ENCODE data around the gene ARSG. TPM values are rescaled to one million over a fixed set of nuclear protein-coding genes. Genes with fewer than 3 reads are reported as not detected.

ARSG gene
- total and polyA plus RNA-seq, 2 of the 8 experiments (the other 6 are each of a cell fraction or from before 2014, with no cell fraction given) = 3.3 to 4.0 TPM

DNA sequence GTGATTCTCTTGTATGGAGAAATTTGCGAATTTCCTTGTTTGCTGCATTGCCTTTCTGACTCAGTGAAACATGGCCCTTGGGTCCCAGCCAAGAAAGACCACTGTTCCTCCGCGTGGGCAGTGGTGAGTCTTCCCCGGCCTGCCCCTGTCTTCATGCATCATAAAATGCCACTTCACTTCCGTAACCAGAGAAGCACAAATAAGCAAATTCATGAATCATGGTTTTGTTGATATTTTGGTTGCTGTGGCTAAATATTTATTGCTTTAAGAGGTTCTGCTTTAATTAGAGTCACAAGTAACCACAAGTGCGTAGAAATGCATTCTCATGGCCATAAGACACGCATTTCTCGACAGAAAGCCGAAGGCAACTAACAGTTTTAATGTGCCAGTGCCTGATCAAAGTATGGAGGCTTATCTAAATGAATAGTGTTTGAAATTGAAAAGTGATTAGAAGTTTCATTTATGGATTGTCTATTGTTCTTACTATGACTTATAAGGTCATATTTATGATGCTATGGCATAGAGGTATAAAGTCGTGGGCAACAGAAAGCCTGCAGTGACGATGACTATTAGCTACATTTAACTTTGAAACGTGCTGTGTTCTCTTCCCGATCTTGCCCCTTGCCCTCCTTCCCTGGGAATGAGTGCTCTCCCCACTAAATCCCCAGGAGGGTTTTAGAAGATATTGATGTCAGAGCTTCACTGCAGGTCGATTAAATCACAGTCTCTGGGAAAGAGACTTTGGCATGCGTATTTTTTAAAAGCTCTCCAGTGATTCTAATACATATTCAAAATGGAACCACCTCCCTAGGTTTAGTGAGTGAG is 90.0 kb downstream of the ARSG start:
- H3K4me3 ChIP-seq (ENCODE audit: extremely low read depth in 1 of 4, insufficient read depth in 2 of 4, low read depth in 3 of 4, low read length in 4 of 4) = no peak overlapping the region
- H2BK5ac ChIP-seq (ENCODE audit: low read depth, low read length) = no peak overlapping the region
- H3K36me3 ChIP-seq (ENCODE audit: control insufficient read depth in 2 of 4, insufficient read depth in 4 of 4, low read length in 3 of 4) = no peaks in the 10 kb centered on the region
- H3K9me3 ChIP-seq (ENCODE audit: insufficient read depth in 2 of 2, low read depth in 1 of 2, low read length in 1 of 2) = no peaks in the 10 kb centered on the region
- H3K79me2 ChIP-seq (ENCODE audit: control insufficient read depth in 1 of 2, insufficient read depth in 2 of 2, low read length in 2 of 2) = no peaks in the 10 kb centered on the region
- no peak overlapping the region for H3K14ac ChIP-seq (ENCODE audit: insufficient read length)
- no peaks in the 10 kb centered on the region for H3K23me2 ChIP-seq (ENCODE audit: low read depth, low read length)
- H3K56ac ChIP-seq (replicated peaks; ENCODE audit: insufficient read length, low read depth, low read length) = no peak overlapping the region
- no peak overlapping the region for H3K18ac ChIP-seq (ENCODE audit: extremely low read depth, low read length)
- H3K4me2 ChIP-seq (ENCODE audit: insufficient read depth in 1 of 2, low read depth in 2 of 2, low read length in 2 of 2) = no peak overlapping the region
- H2AFZ ChIP-seq (ENCODE audit: low read length) = no peak overlapping the region
- no peak overlapping the region for H4K5ac ChIP-seq (ENCODE audit: insufficient read length, low read depth, low read length)
- H3K27ac ChIP-seq (ENCODE audit: low read depth, low read length) = no peak overlapping the region
- no peaks in the 10 kb centered on the region; a peak in 1 of 7 replicates for H3K27me3 ChIP-seq (replicated peaks in 1 of 4; ENCODE audit: control insufficient read depth in 3 of 4, extremely low read depth in 1 of 4, insufficient read depth in 3 of 4, low read length in 3 of 4)
- H2BK15ac ChIP-seq (ENCODE audit: low read length) = no peak overlapping the region
- DNase-seq (ENCODE audit: low read depth in 1 of 2, low spot score in 2 of 2) (no peak), FAIRE-seq (no peak)
- H2AK5ac ChIP-seq (ENCODE audit: low read depth, low read length) = no peak overlapping the region
- ChIA-PET CTCF (ENCODE audit: partially characterized antibody) (interaction anchor here (0.7 to 2.9 kb wide), 5 partner anchors 10 to 46 kb away, joined by 3 to 25 read pairs (median 5); no protein-coding TSS in a partner anchor), POLR2A (ENCODE audit: partially characterized antibody) (no interaction called here)
- H2BK12ac ChIP-seq (ENCODE audit: low read depth, low read length) = no peak overlapping the region
- H3K23ac ChIP-seq (ENCODE audit: insufficient read length) = no peak overlapping the region
- no peak overlapping the region for H4K8ac ChIP-seq (ENCODE audit: extremely low read depth, insufficient read depth, low read length)
- no peak overlapping the region for H2BK120ac ChIP-seq (replicated peaks; ENCODE audit: low read depth, low read length)
- H3K79me1 ChIP-seq (ENCODE audit: low read depth, low read length) = no peaks in the 10 kb centered on the region
- no peak overlapping the region for H3K4ac ChIP-seq (replicated peaks; ENCODE audit: insufficient read length, low read depth, low read length)
- peaks cover 7 to 16% (median 12%) of the 10 kb centered on the region in 4 experiments for H3K4me1 ChIP-seq (replicated peaks in 1 of 4; ENCODE audit: control insufficient read depth in 3 of 4, insufficient read depth in 4 of 4, low read length in 3 of 4)
- H4K91ac ChIP-seq (replicated peaks; ENCODE audit: insufficient read length, low read length) = no peak overlapping the region
- no peaks in the 10 kb centered on the region for H4K20me1 ChIP-seq (replicated peaks in 1 of 2; ENCODE audit: control insufficient read depth in 1 of 2, insufficient read depth in 2 of 2, low read length in 2 of 2)
- H3K9ac ChIP-seq (replicated peaks in 1 of 4; ENCODE audit: extremely low read depth in 1 of 4, low read depth in 3 of 4, low read length in 3 of 4) = no peak overlapping the region
- 88% methylated on average over 15 of the region's 15 CpGs; no CpG with 5 or more reads in 1 of the 2 experiments for WGBS, 2 experiments (ENCODE audit: extremely low coverage in 1 of 2, insufficient coverage in 1 of 2, insufficient read length in 1 of 2, insufficient replicate concordance in 2 of 2, low coverage in 1 of 2, low lambda C conversion rate in 2 of 2, missing lambda C conversion rate in 1 of 2)
- no peak overlapping the region for H2BK20ac ChIP-seq (ENCODE audit: low read length)

Data from H1 (cell line).